SIG-M5 (cell line): ENCODE measurements around the gene ADAMTS10.
"Not testable (repeated sequence)": the region's sequence is repeated elsewhere in the genome, so short reads cannot be mapped to it uniquely, and the experiment has no call there.

Source experiments
- DNase-seq: peaks from one replicate; lab custom pipeline; 2025; lab: John Stamatoyannopoulos, UW

The ADAMTS10 gene

DNA sequence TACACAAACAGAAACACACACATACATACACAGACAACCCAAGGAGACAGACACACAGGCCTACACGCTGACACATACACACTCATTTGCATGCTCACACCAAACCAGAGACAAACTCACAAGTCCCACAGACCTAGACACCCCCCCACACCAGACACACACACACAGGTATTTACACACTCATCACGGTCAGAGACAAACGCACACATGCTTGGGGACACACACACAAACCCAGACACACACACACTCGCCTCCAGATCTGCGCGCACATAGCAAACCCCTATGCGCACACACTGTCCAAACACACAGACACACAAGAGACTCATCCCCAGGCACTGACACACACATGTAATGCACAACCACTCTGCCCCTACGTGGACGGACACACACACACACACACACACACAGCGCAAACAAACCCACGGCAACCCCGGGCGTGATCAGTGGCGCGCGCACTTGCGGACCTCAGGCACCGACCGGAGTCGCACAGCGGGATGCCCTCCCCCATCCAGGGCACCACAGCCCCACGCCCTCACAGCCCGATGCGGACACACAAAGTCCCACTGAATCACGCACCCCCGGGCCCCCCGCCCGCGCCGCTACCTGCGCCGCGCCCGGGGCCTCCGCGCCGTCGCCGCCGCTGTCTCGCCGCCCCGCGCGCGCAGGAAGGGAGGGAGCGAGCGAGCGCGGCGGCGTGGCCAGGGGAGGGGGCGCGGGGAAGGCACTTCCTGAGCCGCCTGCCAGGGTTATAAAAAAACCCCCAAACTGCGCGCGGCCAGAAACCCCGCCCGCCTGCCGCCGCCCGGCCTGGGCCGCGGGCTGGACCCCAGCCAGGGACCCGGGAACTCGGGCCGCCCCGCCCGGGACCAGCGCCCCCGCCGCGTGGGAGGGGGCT lies at the start of gene ADAMTS10:
Gene ADAMTS10 (minus strand): TSS at position 675 of the 895 bp plus-strand sequence. CDS start 5,005 bp downstream, outside the sequence.
- no peak for DNase-seq

GRCh38 chr19:8659905-8660304 lies 49.4 kb upstream of the ADAMTS10 start:
- DNase-seq, result no peak

GRCh38 chr19:8657869-8658268 lies 47.4 kb upstream of the ADAMTS10 start:
- DNase-seq, result no peak

- DNase-seq, result no peak
These were observed 44.8 kb upstream of the ADAMTS10 start for GRCh38 chr19:8655340-8655709.

DNA sequence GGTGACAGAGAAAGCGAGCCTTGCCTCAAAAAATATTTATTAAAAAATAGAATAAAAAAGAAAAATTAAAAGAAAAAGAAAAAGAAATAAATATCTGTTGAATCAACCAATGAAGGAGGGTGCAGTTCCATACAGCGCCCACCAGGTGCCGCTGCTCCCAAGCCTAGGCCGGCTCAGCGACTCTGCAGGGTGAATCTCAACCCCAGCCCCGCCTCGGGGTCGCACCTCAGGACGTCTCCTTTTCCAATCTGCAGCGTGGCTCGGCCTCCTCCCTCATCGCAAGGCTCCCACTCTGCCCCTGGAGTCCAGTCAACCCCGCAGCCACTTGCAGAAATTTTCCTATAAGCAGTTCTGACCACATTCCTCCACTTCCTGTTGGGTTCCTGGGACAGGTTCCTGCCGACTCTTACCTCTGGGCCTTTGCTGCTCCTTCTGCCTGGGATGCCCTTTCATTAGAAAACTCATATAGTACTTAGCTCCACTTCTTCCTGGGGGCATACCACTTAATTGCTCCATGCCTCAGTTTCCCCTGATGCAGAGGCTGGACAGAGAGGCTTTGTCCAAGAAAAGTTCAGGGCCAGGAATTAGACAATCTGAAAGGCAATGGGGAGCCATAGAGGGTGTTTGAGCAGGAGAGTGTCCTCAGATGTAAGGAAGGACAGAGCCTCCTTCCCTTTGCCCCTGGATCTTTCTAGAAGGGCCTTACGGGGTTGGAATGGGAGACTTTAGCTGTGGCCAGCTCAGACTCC lies 44.2 kb upstream of the ADAMTS10 start:
- no peak for DNase-seq

GRCh38 chr19:8648240-8648639 lies 37.7 kb upstream of the ADAMTS10 start:
- no peak for DNase-seq

- no peak for DNase-seq
These were observed 33.5 kb upstream of the ADAMTS10 start for GRCh38 chr19:8643860-8644653.

- no peak for DNase-seq
These were observed 32.0 kb upstream of the ADAMTS10 start for GRCh38 chr19:8642561-8642960.

- DNase-seq, result no peak
These were observed 31.5 kb upstream of the ADAMTS10 start for GRCh38 chr19:8641908-8642547.

DNA sequence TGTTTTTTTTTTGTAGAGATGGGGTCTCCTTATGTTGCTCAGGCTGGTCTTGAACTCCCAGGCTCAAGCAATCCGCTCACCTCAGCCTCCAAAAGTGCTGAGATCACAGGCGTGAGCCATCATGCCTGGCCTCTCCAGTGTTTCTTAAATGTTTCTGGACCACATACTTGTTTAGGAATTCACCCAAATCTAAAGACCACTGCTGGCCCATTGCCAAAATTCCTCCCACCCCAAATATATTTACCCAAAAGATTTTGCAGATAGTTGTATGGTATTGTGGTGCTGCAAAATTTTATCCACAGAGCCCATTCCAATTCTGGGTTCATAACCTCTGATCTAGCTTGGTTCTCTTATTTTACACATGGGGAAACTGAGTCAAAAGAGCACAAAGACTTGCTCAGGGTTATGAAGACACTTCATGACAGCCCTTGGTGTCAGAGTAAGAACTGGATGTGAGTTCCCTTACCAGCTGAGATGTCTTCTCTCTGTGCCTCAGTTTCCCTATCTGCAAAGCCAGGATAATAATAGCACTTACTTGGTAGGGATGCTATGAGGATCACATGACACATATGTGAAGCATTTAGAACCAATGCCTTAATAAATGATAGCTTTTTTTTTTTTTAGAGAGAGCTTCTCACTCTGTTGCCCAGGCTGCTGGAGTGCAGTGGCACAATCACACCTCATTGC lies 30.8 kb upstream of the ADAMTS10 start:
- DNase-seq, result no peak

DNA sequence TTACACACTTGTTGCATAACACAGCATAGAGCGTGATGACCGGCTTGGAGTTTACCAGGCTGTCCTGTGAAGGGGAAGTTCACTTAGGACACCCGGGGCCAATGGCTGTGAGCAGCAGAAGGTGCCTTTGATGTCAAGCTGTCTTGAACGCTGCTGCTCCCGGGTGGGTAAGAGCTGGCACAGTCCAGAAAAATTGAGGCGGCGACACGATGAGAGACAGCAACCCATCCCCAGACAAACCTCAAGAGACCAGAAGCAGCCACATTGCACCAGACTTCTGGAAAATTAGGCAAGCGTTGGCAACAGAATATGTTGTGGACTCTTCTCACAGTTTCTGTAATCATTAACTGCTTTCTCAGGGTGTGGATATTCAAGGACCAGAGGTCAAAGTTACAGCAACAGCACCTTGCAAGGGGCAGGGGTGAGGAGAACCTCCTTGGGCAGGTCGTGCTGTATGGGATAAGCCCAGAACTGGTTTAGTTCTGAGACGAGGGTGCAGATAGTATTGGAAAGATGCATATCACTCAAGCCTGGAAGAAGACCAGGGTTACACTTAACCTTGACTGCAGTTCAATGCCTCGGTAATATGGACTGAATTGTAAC lies 30.0 kb upstream of the ADAMTS10 start:
- peak; percentile 63 for DNase-seq

- DNase-seq, result no peak
These were observed 29.4 kb upstream of the ADAMTS10 start for GRCh38 chr19:8639821-8640401.

- DNase-seq, result peak; percentile 65
These were observed 27.6 kb upstream of the ADAMTS10 start for GRCh38 chr19:8638078-8638619.

DNA sequence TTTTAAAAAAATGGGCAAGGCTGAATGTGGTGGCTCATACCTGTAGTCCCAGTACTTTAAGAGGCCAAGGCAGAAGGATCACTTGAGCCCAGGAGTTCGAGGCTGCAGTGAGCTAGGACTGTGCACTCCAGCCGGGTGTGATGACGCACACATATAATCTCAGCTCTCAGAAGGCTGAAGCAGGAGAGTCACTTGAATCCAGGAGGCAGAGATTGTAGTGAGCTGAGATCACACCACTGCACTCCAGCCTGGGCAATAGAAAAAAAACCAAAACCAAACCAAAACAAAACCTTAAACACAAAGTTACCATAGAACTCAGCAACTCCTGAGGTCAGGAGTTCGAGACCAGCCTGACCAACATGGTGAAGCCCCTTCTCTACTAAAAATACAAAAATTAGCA lies 26.6 kb upstream of the ADAMTS10 start:
- DNase-seq, result not testable (repeated sequence)

DNA sequence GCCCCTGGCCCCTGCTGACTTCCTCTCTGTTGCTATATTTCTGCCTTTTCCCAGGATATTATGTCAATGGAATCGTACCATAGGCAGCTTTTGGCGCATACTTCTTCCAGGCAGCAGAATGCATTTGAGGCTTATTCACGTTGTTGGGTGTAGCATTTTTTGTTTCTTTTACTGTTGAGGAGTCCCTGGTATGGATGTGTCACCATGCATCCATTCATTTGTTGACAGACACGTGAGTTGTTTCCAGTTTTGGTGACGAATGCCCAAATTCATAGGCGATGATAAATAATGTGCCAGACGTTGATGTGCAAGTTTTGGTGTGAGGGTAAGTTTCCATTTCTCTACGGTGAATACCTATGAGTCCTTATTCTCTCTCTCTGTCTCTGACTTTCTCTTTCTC lies 24.9 kb upstream of the ADAMTS10 start:
- no peak for DNase-seq

DNA sequence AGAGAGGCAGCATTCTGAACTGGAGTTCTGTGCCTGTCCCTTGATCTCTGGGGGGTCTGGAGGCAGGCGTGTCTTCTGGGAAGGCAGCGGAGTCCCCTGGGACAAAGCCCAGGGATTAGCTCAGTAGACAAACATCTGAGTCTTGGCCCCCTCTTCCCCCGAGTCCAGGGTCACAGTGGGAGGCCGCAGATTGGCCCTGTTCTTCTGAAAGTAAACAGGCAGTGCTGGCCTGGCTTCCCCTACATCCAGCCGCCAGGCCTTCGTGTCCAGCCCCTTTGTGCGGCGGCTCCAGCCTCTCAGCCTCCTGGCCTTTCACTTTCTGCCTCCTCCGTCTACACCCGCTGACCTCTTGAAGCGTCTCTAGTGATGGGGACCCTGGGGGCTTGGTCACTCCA lies 20.9 kb upstream of the ADAMTS10 start:
- DNase-seq, result no peak

DNA sequence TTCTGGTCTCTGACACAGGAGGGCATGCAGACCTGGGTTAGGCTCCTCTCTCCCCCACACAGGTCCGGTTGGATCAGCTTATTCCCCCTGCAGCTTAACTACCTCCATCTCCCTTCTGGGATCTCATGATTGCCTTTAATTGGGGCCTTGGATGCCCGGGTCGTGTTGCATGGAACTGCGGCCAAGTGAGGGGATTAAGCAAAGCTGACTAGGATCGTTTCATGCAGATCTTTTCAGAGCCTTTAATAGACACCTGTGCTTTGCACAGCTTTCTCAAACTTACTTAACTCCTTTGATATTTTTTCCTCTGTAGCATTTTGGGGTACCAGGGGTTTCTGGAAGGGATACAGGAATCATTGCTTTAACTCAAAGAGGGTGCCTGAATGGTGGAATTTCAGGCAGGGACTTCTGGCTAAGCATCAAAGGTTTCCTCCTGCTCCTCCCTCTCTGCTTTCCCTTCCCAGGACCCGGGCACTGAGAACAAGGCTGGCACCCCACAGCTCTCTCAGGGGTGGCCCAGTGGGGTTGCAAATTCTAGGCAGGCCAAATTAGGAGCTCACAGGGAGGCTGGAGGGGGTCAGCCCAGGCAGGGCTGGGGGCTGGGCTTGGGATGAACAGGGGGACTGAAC lies 20.4 kb upstream of the ADAMTS10 start:
- no peak for DNase-seq

DNA sequence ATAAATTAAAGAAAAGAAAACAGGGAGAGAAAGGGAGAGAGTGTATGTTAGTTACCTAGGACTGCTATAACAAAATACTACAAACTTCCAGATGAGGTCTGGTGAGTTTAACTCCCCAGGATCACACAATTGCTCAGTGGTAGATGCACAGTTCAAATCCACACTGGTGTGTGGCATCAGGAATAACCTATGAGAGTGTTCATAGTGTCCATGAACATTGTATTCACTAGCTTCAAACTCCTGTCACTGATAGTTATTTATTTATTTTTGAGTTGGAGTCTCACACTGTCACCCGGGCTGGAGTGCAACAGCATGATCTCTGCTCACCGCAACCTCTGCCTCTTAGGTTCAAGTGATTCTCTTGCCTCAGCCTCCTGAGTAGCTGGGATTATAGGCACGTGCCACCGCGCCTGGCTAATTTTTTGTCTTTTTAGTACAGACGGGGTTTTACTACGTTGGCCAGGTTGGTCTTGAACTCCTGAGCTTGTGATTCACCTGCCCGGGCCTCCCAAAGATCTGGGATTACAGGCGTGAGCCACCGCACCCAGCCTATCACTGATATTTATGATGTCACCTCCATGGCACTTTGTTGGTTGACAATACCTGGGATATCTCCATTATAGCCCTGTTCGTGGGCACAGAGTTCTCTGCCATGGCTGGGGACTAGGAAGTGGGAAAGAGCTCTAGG lies 19.6 kb upstream of the ADAMTS10 start, which contains the start of gene NFILZ:
Gene NFILZ (plus strand): TSS at position 638 of the 688 bp plus-strand sequence. CDS start 46,133 bp downstream, outside the sequence.
- DNase-seq, result no peak

- no peak for DNase-seq
These were observed 18.7 kb upstream of the ADAMTS10 start for GRCh38 chr19:8629184-8629583.
